Putamen (tissue), 1 donor: ENCODE measurements around the gene FBH1.

Experiments used
- DNase-seq: peaks from one replicate; pipeline ENCODE4 v3.0.0-alpha.2; 2016; ENCODE audit warnings: low spot score

FBH1 gene

GRCh38 chr10:5981529-5981928, 91.5 kb downstream of the FBH1 start:
- no peak for DNase-seq

GRCh38 chr10:5983774-5984173, 93.7 kb downstream of the FBH1 start:
- DNase-seq = no peak

GRCh38 chr10:5985029-5985428, 95.0 kb downstream of the FBH1 start:
- DNase-seq = no peak
